HCT116 (cell line): ENCODE data around the gene RNF166. TPM values are rescaled to one million over a fixed set of nuclear protein-coding genes. Genes with fewer than 3 reads are reported as not detected.

Experiments used
- ATAC-seq: fragments of 200-7000 bp; cut with Tn5 transposase; 2 replicates; pipeline ENCODE4 v1.9.1; 2020; ENCODE audit warnings: mild to moderate bottlenecking, moderate library complexity
- BruUV-seq: library from RNA; stranded (reverse); fragments of 400-500 nt; replicated peaks from 2 replicates; lab custom pipeline; 2021; lab: Mats Ljungman, UMichigan
- CTCF ChIA-PET: fragments of 300-600 bp; sonication (Branson Sonifier 250); formaldehyde crosslinking; loops from one replicate; lab custom pipeline; 2021; ENCODE audit warnings: antibody characterized with exemption; lab: Charles Lee
- POLR2A ChIA-PET: fragments of 300-600, 350-600 bp; sonication (Branson Sonifier 250); formaldehyde crosslinking; loops from one replicate; lab custom pipeline; 2021; ENCODE audit warnings: antibody characterized with exemption; lab: Charles Lee
- RAD21 ChIA-PET, 2 experiments: fragments of 300-600 bp; sonication (Branson Sonifier 250); formaldehyde crosslinking; loops; one replicate each; lab custom pipeline; 2023; ENCODE audit warnings: low total read pairs in 2 of 2; ENCODE audit not compliant: uncharacterized antibody in 2 of 2, unreplicated experiment in 2 of 2, low non-redundant PET in 1 of 2; lab: Charles Lee
- DNase-seq: peaks from one replicate; pipeline ENCODE4 v3.0.0-alpha.2; 2010; ENCODE audit warnings: low read depth, low spot score
- H2AFZ ChIP-seq: fragments of 200-600 bp; shearing (Covaris generic), sonication (generic); 2 replicates; pipeline ENCODE4 v1.6.1; 2017; ENCODE audit warnings: low read depth, mixed run types, mixed read lengths, antibody characterized with exemption, low read length; ENCODE audit not compliant: poor library complexity, severe bottlenecking
- H3K27ac ChIP-seq: 2 replicates; pipeline ENCODE4 v1.5.1; 2012; ENCODE audit warnings: low read depth, low read length
- H3K27me3 ChIP-seq: fragments of 200-600 bp; sonication (generic); 2 replicates; pipeline ENCODE4 v1.6.1; 2016; ENCODE audit warnings: mixed run types, low read length, mixed read lengths; ENCODE audit not compliant: insufficient read depth
- H3K36me3 ChIP-seq, 2 experiments: fragments of 200-500 bp in 1 of 2; fragments of 200-600 bp in 1 of 2; sonication (Bioruptor generic) in 1 of 2; sonication (generic) in 1 of 2; 2 replicates each; pipeline versions ENCODE4 v1.5.1 to v1.6.1; 2014 to 2016; ENCODE audit warnings: low read length in 2 of 2, inconsistent platforms in 1 of 2, mixed read lengths in 1 of 2, mixed run types in 1 of 2; ENCODE audit not compliant: insufficient read depth in 2 of 2, control insufficient read depth in 1 of 2
- H3K4me1 ChIP-seq, 2 experiments: fragments of 200-600 bp in 1 of 2; sonication (generic) in 1 of 2; 2 replicates each; pipeline versions ENCODE4 v1.5.1 to v1.6.1; 2012 to 2017; ENCODE audit warnings: low read length in 2 of 2, inconsistent platforms in 1 of 2, mild to moderate bottlenecking in 1 of 2, mixed read lengths in 1 of 2, mixed run types in 1 of 2, moderate library complexity in 1 of 2; ENCODE audit not compliant: insufficient read depth in 2 of 2, control insufficient read depth in 1 of 2
- H3K4me2 ChIP-seq: fragments of 200-600 bp; sonication (generic); 2 replicates; pipeline ENCODE4 v1.6.1; 2017; ENCODE audit warnings: mixed run types, low read length, mixed read lengths
- H3K4me3 ChIP-seq, 2 experiments: fragments of 200-600 bp in 1 of 2; sonication (generic) in 1 of 2; replicated peaks in 1 of 2; 2 replicates each; pipeline ENCODE4 v1.5.1; 2011 to 2016; ENCODE audit warnings: low read length in 2 of 2, control low read depth in 1 of 2, low read depth in 1 of 2, mild to moderate bottlenecking in 1 of 2, mixed read lengths in 1 of 2, mixed run types in 1 of 2
- H3K79me2 ChIP-seq: fragments of 200-600 bp; sonication (generic); 2 replicates; pipeline ENCODE4 v1.6.1; 2017; ENCODE audit warnings: mild to moderate bottlenecking, mixed run types, low read length, moderate library complexity, mixed read lengths; ENCODE audit not compliant: insufficient read depth
- H3K9ac ChIP-seq: fragments of 200-600 bp; sonication (generic); 2 replicates; pipeline ENCODE4 v1.6.1; 2016; ENCODE audit warnings: low read length, mixed read lengths
- H3K9me2 ChIP-seq: fragments of 200-600 bp; sonication (generic), shearing (Covaris generic); 2 replicates; pipeline ENCODE4 v1.6.1; 2017; ENCODE audit warnings: mixed run types, mild to moderate bottlenecking, moderate library complexity; ENCODE audit not compliant: insufficient read depth
- H3K9me3 ChIP-seq, 2 experiments: fragments of 200-500 bp in 1 of 2; fragments of 200-600 bp in 1 of 2; sonication (Bioruptor generic) in 1 of 2; sonication (generic) in 1 of 2; 2 replicates each; pipeline ENCODE4 v1.6.1; 2014 to 2017; ENCODE audit warnings: low read length in 2 of 2, mixed read lengths in 2 of 2, inconsistent platforms in 1 of 2, low read depth in 1 of 2, mild to moderate bottlenecking in 1 of 2, mixed run types in 1 of 2, moderate library complexity in 1 of 2; ENCODE audit not compliant: control insufficient read depth in 1 of 2, insufficient read depth in 1 of 2
- H4K20me1 ChIP-seq: fragments of 200-600 bp; sonication (generic), shearing (Covaris generic); 2 replicates; pipeline ENCODE4 v1.6.1; 2017; ENCODE audit warnings: mixed run types, mild to moderate bottlenecking, moderate library complexity; ENCODE audit not compliant: insufficient read depth
- ATF3 ChIP-seq: IDR thresholded peaks from 2 replicates; pipeline ENCODE4 v1.6.1; 2012
- CBX3 ChIP-seq: IDR thresholded peaks from 2 replicates; pipeline ENCODE4 v1.6.1; 2012; ENCODE audit warnings: low read depth
- CEBPB ChIP-seq: IDR thresholded peaks from 2 replicates; pipeline ENCODE4 v1.6.1; 2012; ENCODE audit warnings: low read depth
- CTCF ChIP-seq, 3 experiments: fragments of 200-600 bp in 1 of 3; sonication (generic) in 1 of 3; IDR thresholded peaks in 2 of 3; conservative IDR thresholded peaks in 1 of 3; 2 replicates each; pipeline ENCODE4 v1.5.1; 2012 to 2017; ENCODE audit warnings: low read depth in 2 of 3, low read length in 2 of 3, antibody characterized with exemption in 1 of 3, borderline replicate concordance in 1 of 3, control low read depth in 1 of 3, mild to moderate bottlenecking in 1 of 3, mixed read lengths in 1 of 3, mixed run types in 1 of 3, moderate library complexity in 1 of 3; ENCODE audit not compliant: insufficient read depth in 1 of 3
- EGR1 ChIP-seq: IDR thresholded peaks from 2 replicates; pipeline ENCODE4 v1.6.1; 2012; ENCODE audit warnings: low read depth
- ELF1 ChIP-seq: IDR thresholded peaks from 2 replicates; pipeline ENCODE4 v1.6.1; 2012; ENCODE audit warnings: low read depth, borderline replicate concordance
- EZH2 ChIP-seq: fragments of 200-600 bp; sonication (generic); IDR thresholded peaks from 2 replicates; pipeline ENCODE4 v1.6.1; 2017; ENCODE audit warnings: antibody characterized with exemption, mixed run types
- EZH2phosphoT487 ChIP-seq: fragments of 200-600 bp; IDR thresholded peaks from 2 replicates; pipeline ENCODE4 v1.6.1; 2018; ENCODE audit warnings: antibody characterized with exemption, borderline replicate concordance
- FOSL1 ChIP-seq: IDR thresholded peaks from 2 replicates; pipeline ENCODE4 v1.6.1; 2012; ENCODE audit warnings: low read depth
- JUND ChIP-seq: IDR thresholded peaks from 2 replicates; pipeline ENCODE4 v1.6.1; 2012
- MAX ChIP-seq: IDR thresholded peaks from 2 replicates; pipeline ENCODE4 v1.6.1; 2012
- POLR2A ChIP-seq: IDR thresholded peaks from 2 replicates; pipeline ENCODE4 v1.7.0; 2011; ENCODE audit warnings: borderline replicate concordance; ENCODE audit not compliant: insufficient read depth, insufficient read length; ENCODE audit errors: extremely low read depth
- POLR2AphosphoS5 ChIP-seq: IDR thresholded peaks from 2 replicates; pipeline ENCODE4 v1.6.1; 2011; ENCODE audit warnings: mild to moderate bottlenecking, low read depth, low read length, moderate library complexity
- RAD21 ChIP-seq: IDR thresholded peaks from 2 replicates; pipeline ENCODE4 v1.6.1; 2012; ENCODE audit warnings: low read depth, mild to moderate bottlenecking
- SIN3A ChIP-seq: IDR thresholded peaks from 2 replicates; pipeline ENCODE4 v1.6.1; 2012; ENCODE audit warnings: low read depth
- SP1 ChIP-seq: IDR thresholded peaks from 2 replicates; pipeline ENCODE4 v1.6.1; 2012; ENCODE audit warnings: low read depth
- TCF7L2 ChIP-seq: IDR thresholded peaks from 2 replicates; pipeline ENCODE4 v1.7.0; 2011; ENCODE audit warnings: borderline replicate concordance, inconsistent platforms; ENCODE audit not compliant: insufficient read depth, insufficient read length; ENCODE audit errors: extremely low read depth
- YY1 ChIP-seq: IDR thresholded peaks from 2 replicates; pipeline ENCODE4 v1.6.1; 2011; ENCODE audit warnings: low read length, low read depth, moderate library complexity, mild to moderate bottlenecking; ENCODE audit not compliant: insufficient replicate concordance; ENCODE audit errors: extremely low read depth
- ZBTB33 ChIP-seq: IDR thresholded peaks from 2 replicates; pipeline ENCODE4 v1.6.1; 2011; ENCODE audit warnings: mild to moderate bottlenecking, low read length, moderate library complexity; ENCODE audit not compliant: insufficient replicate concordance; ENCODE audit errors: extremely low read depth
- ZFX ChIP-seq: fragments of 450-650 bp; IDR thresholded peaks from 2 replicates; pipeline ENCODE4 v1.6.1; 2017
- intact Hi-C: fragments of 100-400 bp; cut with micrococcal nuclease; formaldehyde crosslinking; loops from 2 replicates; pipeline ENCODE4 v1.10.0; 2022
- total RNA-seq: library from RNA; stranded (reverse); gene quantifications from one replicate; pipeline ENCODE4 v1.2.1, GENCODE V29; 2021; ENCODE audit not compliant: unreplicated experiment

RNF166 gene
- total RNA-seq, 1 experiment from 2014 or later: 39.4 TPM

GRCh38 chr16:88710556-88710955 is 4.3 kb upstream of the RNF166 start:
- ATAC-seq (no peak), DNase-seq (no peak)
- H3K4me3 ChIP-seq: no peak overlapping the region
- ChIA-PET RAD21 (no interaction called here), CTCF (interaction anchor here (1.1 kb wide), 1 partner anchor 27 kb away, joined by 3 read pairs; no protein-coding TSS in a partner anchor), POLR2A (no interaction called here)
- H3K9ac ChIP-seq: no peak overlapping the region
- peaks cover 9 to 26% of the 10 kb centered on the region in 2 experiments; a peak in 3 of 4 replicates for H3K36me3 ChIP-seq
- no peaks in the 10 kb centered on the region for H3K27me3 ChIP-seq
- no TSS peak for BruUV-seq
- no peaks in the 10 kb centered on the region for H4K20me1 ChIP-seq
- H3K4me1 ChIP-seq: peaks cover 12 to 14% of the 10 kb centered on the region in 2 experiments
- intact Hi-C loops: no loop called here
- no peaks in the 10 kb centered on the region for H3K9me2 ChIP-seq
- H3K4me2 ChIP-seq: no peak overlapping the region
- H3K79me2 ChIP-seq: peaks cover 53% of the 10 kb centered on the region
- no peaks in the 10 kb centered on the region for H3K9me3 ChIP-seq
- H2AFZ ChIP-seq: no peak overlapping the region
- no peak overlapping the region; the same call in 1 of the 2 replicates for H3K27ac ChIP-seq
- TF ChIP-seq CTCF (IDR thresholded peaks at IDR 0.05 in 2 of 3, conservative IDR thresholded peaks at IDR 0.05 in 1 of 3; ENCODE audit: borderline replicate concordance in 1 of 3, insufficient read depth in 1 of 3, low read depth in 2 of 3, low read length in 2 of 3) (no peak), FOSL1 (no peak), YY1 (no peak), RAD21 (no peak), MAX (no peak), POLR2AphosphoS5 (no peak), ZBTB33 (no peak), POLR2A (no peak), EZH2 (no peak), CEBPB (no peak), ZFX (no peak), ATF3 (no peak), TCF7L2 (no peak), EGR1 (no peak), CBX3 (no peak), JUND (no peak), EZH2phosphoT487 (no peak), SP1 (no peak), ELF1 (no peak), SIN3A (no peak)
